ENCODE results near the gene VCAN.

DNA sequence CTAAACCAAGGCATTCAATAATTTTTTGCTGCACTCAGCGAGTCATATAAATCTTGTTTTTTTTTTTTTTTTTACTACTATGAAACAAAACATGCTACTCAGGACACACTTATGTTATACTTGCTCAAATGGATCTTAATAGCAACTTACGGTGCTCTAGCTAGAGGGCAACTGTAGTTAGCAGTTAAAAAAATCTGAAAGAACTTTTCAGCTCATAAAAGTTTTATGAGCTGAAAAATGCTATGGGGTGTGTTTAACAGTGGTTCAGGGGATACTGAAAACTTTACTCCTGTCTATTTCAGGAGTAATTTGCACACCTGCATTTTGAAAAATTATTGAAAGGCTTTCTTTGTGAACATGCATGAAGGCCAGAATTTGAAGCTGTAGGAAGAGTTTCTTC, 53.4 kb downstream of the VCAN start:
- TF ChIP-seq POLR2AphosphoS5 (IDR thresholded peaks at IDR 0.05; ENCODE audit: low read depth, low read length) (no peak), FOXP2 (optimal IDR thresholded peaks at IDR 0.05; ENCODE audit: borderline replicate concordance, extremely low read depth, extremely low read length, insufficient read depth) (no peak), SIN3A (IDR thresholded peaks at IDR 0.05; ENCODE audit: borderline replicate concordance, insufficient read depth, low read length) (no peak), TAF1 (IDR thresholded peaks at IDR 0.05; ENCODE audit: borderline replicate concordance, insufficient read depth, low read length) (no peak)
- TF ChIP-seq, protein P1, sequence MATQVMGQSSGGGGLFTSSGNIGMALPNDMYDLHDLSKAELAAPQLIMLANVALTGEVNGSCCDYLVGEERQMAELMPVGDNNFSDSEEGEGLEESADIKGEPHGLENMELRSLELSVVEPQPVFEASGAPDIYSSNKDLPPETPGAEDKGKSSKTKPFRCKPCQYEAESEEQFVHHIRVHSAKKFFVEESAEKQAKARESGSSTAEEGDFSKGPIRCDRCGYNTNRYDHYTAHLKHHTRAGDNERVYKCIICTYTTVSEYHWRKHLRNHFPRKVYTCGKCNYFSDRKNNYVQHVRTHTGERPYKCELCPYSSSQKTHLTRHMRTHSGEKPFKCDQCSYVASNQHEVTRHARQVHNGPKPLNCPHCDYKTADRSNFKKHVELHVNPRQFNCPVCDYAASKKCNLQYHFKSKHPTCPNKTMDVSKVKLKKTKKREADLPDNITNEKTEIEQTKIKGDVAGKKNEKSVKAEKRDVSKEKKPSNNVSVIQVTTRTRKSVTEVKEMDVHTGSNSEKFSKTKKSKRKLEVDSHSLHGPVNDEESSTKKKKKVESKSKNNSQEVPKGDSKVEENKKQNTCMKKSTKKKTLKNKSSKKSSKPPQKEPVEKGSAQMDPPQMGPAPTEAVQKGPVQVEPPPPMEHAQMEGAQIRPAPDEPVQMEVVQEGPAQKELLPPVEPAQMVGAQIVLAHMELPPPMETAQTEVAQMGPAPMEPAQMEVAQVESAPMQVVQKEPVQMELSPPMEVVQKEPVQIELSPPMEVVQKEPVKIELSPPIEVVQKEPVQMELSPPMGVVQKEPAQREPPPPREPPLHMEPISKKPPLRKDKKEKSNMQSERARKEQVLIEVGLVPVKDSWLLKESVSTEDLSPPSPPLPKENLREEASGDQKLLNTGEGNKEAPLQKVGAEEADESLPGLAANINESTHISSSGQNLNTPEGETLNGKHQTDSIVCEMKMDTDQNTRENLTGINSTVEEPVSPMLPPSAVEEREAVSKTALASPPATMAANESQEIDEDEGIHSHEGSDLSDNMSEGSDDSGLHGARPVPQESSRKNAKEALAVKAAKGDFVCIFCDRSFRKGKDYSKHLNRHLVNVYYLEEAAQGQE (IDR thresholded peaks at IDR 0.05; ENCODE audit: insufficient read depth in 1 of 2, low read depth in 2 of 2, low read length in 2 of 2): no peak
